H1 (cell line): Measurements from ENCODE around the gene ARID3B. TPM values are rescaled to one million over a fixed set of nuclear protein-coding genes. Genes with fewer than 3 reads are reported as not detected.

Experiments
- BCL11A ChIP-seq, 2 experiments: IDR thresholded peaks; one replicate each; pipeline ENCODE4 v1.6.1; 2011; ENCODE audit warnings: low read depth in 2 of 2, low read length in 2 of 2, mild to moderate bottlenecking in 2 of 2
- CEBPB ChIP-seq: IDR thresholded peaks from 2 replicates; pipeline ENCODE4 v1.6.1; 2012; ENCODE audit warnings: low read depth, low read length
- CREB1 ChIP-seq: IDR thresholded peaks from 2 replicates; pipeline ENCODE4 v1.6.1; 2012; ENCODE audit warnings: inconsistent platforms
- EGR1 ChIP-seq: IDR thresholded peaks from 2 replicates; pipeline ENCODE4 v1.6.1; 2011; ENCODE audit warnings: low read depth, low read length, borderline replicate concordance
- GTF2F1 ChIP-seq: IDR thresholded peaks from 2 replicates; pipeline ENCODE4 v1.6.1; 2012; ENCODE audit warnings: low read depth, low read length, improper control_type of control experiment, borderline replicate concordance
- HDAC6 ChIP-seq: IDR thresholded peaks from one replicate; pipeline ENCODE4 v1.7.1; 2012; ENCODE audit warnings: low read depth, mild to moderate bottlenecking, inconsistent platforms, low read length, moderate library complexity
- JUN ChIP-seq: IDR thresholded peaks from 2 replicates; pipeline ENCODE4 v1.6.1; 2011; ENCODE audit warnings: low read depth, mild to moderate bottlenecking, improper control_type of control experiment, low read length
- JUND ChIP-seq: IDR thresholded peaks from 2 replicates; pipeline ENCODE4 v1.6.1; 2011; ENCODE audit warnings: mild to moderate bottlenecking, improper control_type of control experiment, low read length
- KDM1A ChIP-seq: fragments of 200-600, 300-600 bp; sonication (generic); IDR thresholded peaks from 2 replicates; pipeline ENCODE4 v1.7.1; 2016; ENCODE audit warnings: mild to moderate bottlenecking, low read length, borderline replicate concordance
- PHF8 ChIP-seq: fragments of 200-600 bp; sonication (generic); conservative IDR thresholded peaks from 2 replicates; pipeline ENCODE4 v1.7.1; 2012; ENCODE audit warnings: low read depth, mild to moderate bottlenecking, inconsistent platforms, low read length, moderate library complexity
- POLR2AphosphoS5 ChIP-seq: IDR thresholded peaks from 2 replicates; pipeline ENCODE4 v1.6.1; 2011; ENCODE audit warnings: low read depth, low read length
- RAD21 ChIP-seq, 2 experiments: IDR thresholded peaks in 1 of 2; conservative IDR thresholded peaks in 1 of 2; 2 replicates each; pipeline ENCODE4 v1.6.1; 2011; ENCODE audit warnings: low read depth in 2 of 2, low read length in 2 of 2, improper control_type of control experiment in 1 of 2, inconsistent platforms in 1 of 2, mild to moderate bottlenecking in 1 of 2, moderate library complexity in 1 of 2
- RFX5 ChIP-seq: IDR thresholded peaks from 2 replicates; pipeline ENCODE4 v1.6.1; 2011; ENCODE audit warnings: low read depth, low read length, improper control_type of control experiment, borderline replicate concordance
- SIN3A ChIP-seq, 2 experiments: IDR thresholded peaks in 1 of 2; conservative IDR thresholded peaks in 1 of 2; 2 replicates each; pipeline ENCODE4 v1.6.1; 2011 to 2012; ENCODE audit warnings: low read length in 2 of 2, improper control_type of control experiment in 1 of 2, low read depth in 1 of 2, mild to moderate bottlenecking in 1 of 2
- SIX5 ChIP-seq: IDR thresholded peaks from 2 replicates; pipeline ENCODE4 v1.6.1; 2011; ENCODE audit warnings: mild to moderate bottlenecking, low read depth, low read length
- SP4 ChIP-seq: IDR thresholded peaks from 2 replicates; pipeline ENCODE4 v1.6.1; 2012; ENCODE audit warnings: low read length, inconsistent platforms
- TAF1 ChIP-seq: IDR thresholded peaks from 2 replicates; pipeline ENCODE4 v1.6.1; 2011; ENCODE audit warnings: mild to moderate bottlenecking, low read depth, low read length
- TAF7 ChIP-seq: optimal IDR thresholded peaks from 2 replicates; pipeline ENCODE3; 2011; ENCODE audit warnings: low read depth, mild to moderate bottlenecking, inconsistent platforms, low read length, moderate library complexity, borderline replicate concordance
- TBP ChIP-seq: IDR thresholded peaks from 2 replicates; pipeline ENCODE4 v1.6.1; 2011; ENCODE audit warnings: low read depth, low read length, improper control_type of control experiment
- TCF12 ChIP-seq: IDR thresholded peaks from 2 replicates; pipeline ENCODE4 v1.6.1; 2011; ENCODE audit warnings: low read depth, mild to moderate bottlenecking, low read length
- YY1 ChIP-seq: IDR thresholded peaks from 2 replicates; pipeline ENCODE4 v1.6.1; 2011; ENCODE audit warnings: low read depth, mild to moderate bottlenecking, low read length
- polyA plus RNA-seq, 7 experiments: library from polyadenylated mRNA; depleted of rRNA in 3 of 7; stranded (reverse) in 5 of 7; unstranded in 2 of 7; fragments of >200 nt in 5 of 7; fragments of 200-250 nt in 2 of 7; gene quantifications; 1 replicate in 5 of 7; 2 replicates in 1 of 7; 4 replicates in 1 of 7; pipeline versions ENCODE4 v1.2.1 to v1.2.3, GENCODE V29; 2011 to 2013; ENCODE audit warnings: missing spikeins in 2 of 7, mixed read lengths in 2 of 7
- total RNA-seq: library from RNA; stranded (reverse); fragmentation: NEBNext Ultra II Directional; extraction: Animal tissue kit (Norgen Biotek cat#: 25700); gene quantifications from 2 replicates; pipeline ENCODE4 v1.2.1, GENCODE V29; 2021
- TF ChIP-seq, protein P1 (sequence below), 3 experiments: IDR thresholded peaks; 1 replicate in 2 of 3; 2 replicates in 1 of 3; pipeline versions ENCODE4 v1.5.1 to v1.6.1; 2011; ENCODE audit warnings: low read length in 3 of 3, mild to moderate bottlenecking in 3 of 3, inconsistent platforms in 2 of 3, low read depth in 1 of 3, moderate library complexity in 1 of 3; ENCODE audit not compliant: insufficient read depth in 1 of 3; ENCODE audit errors: control extremely low read depth in 1 of 3

ARID3B gene
- total and polyA plus RNA-seq, 2 of the 8 experiments (the other 6 are each of a cell fraction or from before 2014, with no cell fraction given), result 81.0 to 115 TPM

DNA sequence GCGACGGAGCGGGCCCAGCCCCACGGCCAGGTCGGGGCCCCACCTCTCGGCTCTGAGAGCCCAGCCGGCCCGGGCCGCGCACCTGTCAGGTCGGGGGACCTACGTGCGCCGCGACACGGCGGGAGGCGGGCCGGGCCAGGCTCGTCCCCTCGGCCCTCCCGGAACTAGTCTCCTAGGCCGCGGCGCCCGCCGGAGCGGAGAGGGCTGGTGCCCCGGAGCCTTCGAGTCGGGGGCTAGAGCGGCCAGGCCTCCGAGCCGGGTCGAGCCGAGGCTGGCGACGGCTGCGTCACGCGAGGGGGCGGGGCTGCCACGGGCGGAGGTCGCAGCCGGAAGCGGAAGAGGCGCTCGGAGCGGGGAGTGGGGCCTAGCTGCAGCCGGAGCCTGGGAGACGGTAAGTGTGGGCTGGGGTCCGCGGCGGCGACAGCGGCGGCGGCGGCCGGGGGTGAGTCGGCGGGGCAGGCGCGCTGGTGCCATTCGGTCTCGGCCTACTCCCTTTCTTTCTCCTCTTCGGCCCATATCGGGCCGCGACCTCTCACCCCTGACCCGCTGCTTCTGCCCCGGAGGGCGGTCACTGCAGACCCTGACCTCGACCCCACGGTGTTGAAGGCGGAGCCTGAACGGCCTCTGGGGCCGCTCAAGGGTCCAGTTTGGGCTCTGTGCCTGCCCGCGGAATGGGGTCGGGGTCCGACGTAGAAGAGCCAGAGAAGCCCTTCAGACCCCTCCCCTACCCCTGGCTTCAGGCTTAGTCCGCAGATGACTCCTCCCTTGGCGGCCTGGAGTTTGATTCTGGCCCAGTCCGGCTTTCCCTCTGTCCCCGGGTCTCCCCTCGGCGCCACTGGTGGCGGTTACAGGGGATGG, 74.7 kb downstream of the ARID3B start, which contains the start of gene CLK3 (continued):
- TF ChIP-seq, protein P1, sequence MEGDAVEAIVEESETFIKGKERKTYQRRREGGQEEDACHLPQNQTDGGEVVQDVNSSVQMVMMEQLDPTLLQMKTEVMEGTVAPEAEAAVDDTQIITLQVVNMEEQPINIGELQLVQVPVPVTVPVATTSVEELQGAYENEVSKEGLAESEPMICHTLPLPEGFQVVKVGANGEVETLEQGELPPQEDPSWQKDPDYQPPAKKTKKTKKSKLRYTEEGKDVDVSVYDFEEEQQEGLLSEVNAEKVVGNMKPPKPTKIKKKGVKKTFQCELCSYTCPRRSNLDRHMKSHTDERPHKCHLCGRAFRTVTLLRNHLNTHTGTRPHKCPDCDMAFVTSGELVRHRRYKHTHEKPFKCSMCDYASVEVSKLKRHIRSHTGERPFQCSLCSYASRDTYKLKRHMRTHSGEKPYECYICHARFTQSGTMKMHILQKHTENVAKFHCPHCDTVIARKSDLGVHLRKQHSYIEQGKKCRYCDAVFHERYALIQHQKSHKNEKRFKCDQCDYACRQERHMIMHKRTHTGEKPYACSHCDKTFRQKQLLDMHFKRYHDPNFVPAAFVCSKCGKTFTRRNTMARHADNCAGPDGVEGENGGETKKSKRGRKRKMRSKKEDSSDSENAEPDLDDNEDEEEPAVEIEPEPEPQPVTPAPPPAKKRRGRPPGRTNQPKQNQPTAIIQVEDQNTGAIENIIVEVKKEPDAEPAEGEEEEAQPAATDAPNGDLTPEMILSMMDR (IDR thresholded peaks at IDR 0.05; ENCODE audit: control extremely low read depth in 1 of 3, insufficient read depth in 1 of 3, low read depth in 1 of 3, low read length in 3 of 3), result peak in 1 of 3 experiments; percentile 11; a peak in 1 of 4 replicates
- TF ChIP-seq TCF12, result 0 out of 2 replicates have a peak, but pooled peaks have one; percentile 31
- TF ChIP-seq GTF2F1, result no peak
- 0 out of 2 replicates have a peak, but pooled peaks have one; percentile 49 for TF ChIP-seq YY1
- TF ChIP-seq RAD21 (IDR thresholded peaks at IDR 0.05 in 1 of 2, conservative IDR thresholded peaks at IDR 0.05 in 1 of 2; ENCODE audit: low read depth in 2 of 2, low read length in 2 of 2), result peak in 1 of 2 experiments; percentile 14; a peak in 1 of 4 replicates
- TF ChIP-seq CREB1, result peak; percentile 96
- peak; percentile 80 for TF ChIP-seq TBP
- peak; percentile 90 for TF ChIP-seq EGR1
- TF ChIP-seq SIX5, result peak; percentile 18; the same call in 1 of the 2 replicates
- TF ChIP-seq SIN3A (conservative IDR thresholded peaks at IDR 0.05 in 1 of 2, IDR thresholded peaks at IDR 0.05 in 1 of 2; ENCODE audit: low read depth in 1 of 2, low read length in 2 of 2), result peak; percentile 71 to 83; a peak in 3 of 4 replicates
- TF ChIP-seq KDM1A, result no peak
- no peak; the same call in 1 of the 2 replicates for TF ChIP-seq SP4
- TF ChIP-seq POLR2AphosphoS5, result peak; percentile 71
- peak; percentile 81 for TF ChIP-seq TAF7
- TF ChIP-seq JUN, result no peak
- no peak for TF ChIP-seq HDAC6
- TF ChIP-seq BCL11A (IDR thresholded peaks at IDR 0.05; ENCODE audit: low read depth in 2 of 2, low read length in 2 of 2), result no peak
- TF ChIP-seq PHF8, result peak; percentile 92
- no peak for TF ChIP-seq CEBPB
- peak; percentile 55; the same call in 1 of the 2 replicates for TF ChIP-seq JUND
- no peak for TF ChIP-seq RFX5
- TF ChIP-seq TAF1, result peak; percentile 87
